HG03280 (cell line): ENCODE results near the gene PTCHD1.

ENCODE experiments used
- ATAC-seq: cut with Tn5 transposase; IDR thresholded peaks from one replicate; pipeline ENCODE4 v1.9.1; 2021; ENCODE audit warnings: mild to moderate bottlenecking, moderate library complexity; ENCODE audit not compliant: unreplicated experiment

The PTCHD1 gene

DNA sequence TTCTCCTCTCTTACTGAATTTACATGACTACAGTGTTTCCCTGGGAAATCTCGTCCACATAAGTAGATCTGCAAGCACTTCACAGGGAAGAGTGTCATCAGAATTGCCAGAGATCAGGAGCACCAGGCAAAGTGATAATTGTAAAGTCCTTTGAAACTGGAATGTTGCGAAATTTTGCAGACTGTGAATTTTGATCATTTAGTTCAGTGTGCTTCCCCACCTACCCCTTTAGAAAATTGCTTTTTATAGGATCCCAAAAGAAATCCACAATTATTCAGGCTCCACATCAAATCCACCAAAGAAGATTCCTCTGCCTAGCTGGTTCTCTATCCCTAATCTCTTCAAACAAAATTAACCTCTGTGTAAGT is 10.2 kb downstream of the PTCHD1 start:
- no peak for ATAC-seq

DNA sequence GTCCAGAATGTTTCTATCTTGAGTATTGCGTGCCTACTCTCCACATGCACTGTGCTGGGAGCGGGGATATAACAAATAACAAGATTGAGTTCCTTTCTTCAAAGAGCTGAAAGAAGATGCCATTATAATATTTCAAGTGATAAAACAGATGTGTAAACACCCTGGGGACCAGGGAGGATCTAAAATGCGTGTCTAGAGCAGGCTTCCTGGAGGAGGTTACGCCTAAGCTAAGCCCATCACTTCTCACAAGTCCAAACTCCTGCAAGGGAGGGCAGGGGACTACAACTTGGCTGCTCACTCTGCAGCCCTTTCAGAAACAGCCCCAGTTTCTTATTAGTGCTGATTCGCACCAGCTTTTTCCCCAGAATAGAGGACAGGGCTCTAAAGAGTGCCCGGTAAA is 21.5 kb downstream of the PTCHD1 start:
- ATAC-seq: no peak

GRCh38 chrX:23364416-23364815 is 29.8 kb downstream of the PTCHD1 start:
- ATAC-seq: no peak

- no peak for ATAC-seq
Observed at GRCh38 chrX:23365541-23365940, 30.9 kb downstream of the PTCHD1 start.

GRCh38 chrX:23366914-23367313 is 32.3 kb downstream of the PTCHD1 start:
- no peak for ATAC-seq

GRCh38 chrX:23369027-23369426 is 34.4 kb downstream of the PTCHD1 start:
- ATAC-seq: no peak

- no peak for ATAC-seq
Observed at GRCh38 chrX:23372220-23372902, 37.7 kb downstream of the PTCHD1 start.

DNA sequence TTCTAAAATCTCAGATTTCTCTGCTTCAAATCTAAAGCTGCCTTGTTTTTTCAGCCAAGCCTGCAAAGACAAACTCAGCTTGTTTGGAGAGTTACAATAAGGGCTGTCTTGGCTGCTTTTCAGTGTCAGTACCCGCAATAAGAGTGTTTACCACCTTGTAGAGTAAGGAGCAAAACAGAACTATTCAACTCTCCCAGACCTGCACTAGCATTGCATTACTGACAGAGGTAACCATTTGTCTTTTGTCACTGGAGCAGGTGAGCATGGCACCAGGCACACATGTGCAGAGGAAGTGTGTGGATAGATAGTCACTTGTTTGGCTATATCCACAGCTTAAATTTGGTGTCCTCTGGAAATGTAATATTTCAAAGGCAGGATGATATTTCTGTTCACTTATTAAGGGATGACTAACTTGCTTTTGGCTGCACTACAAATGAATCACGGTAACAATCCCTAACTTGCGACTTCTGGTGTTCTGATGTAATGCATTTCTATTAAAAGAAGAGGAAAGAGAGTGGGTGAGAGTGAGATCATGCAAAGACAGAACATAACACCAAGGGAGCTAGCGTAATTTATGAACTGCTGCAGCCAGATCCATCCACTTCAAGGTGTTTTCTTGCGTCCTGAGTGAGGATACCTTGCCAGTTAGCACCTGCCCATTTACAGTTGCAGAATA is 38.6 kb downstream of the PTCHD1 start:
- no peak for ATAC-seq

GRCh38 chrX:23374291-23374690 is 39.6 kb downstream of the PTCHD1 start:
- ATAC-seq: no peak

GRCh38 chrX:23376581-23376980 is 41.9 kb downstream of the PTCHD1 start:
- ATAC-seq: no peak

GRCh38 chrX:23380581-23380980 is 45.9 kb downstream of the PTCHD1 start:
- no peak for ATAC-seq

DNA sequence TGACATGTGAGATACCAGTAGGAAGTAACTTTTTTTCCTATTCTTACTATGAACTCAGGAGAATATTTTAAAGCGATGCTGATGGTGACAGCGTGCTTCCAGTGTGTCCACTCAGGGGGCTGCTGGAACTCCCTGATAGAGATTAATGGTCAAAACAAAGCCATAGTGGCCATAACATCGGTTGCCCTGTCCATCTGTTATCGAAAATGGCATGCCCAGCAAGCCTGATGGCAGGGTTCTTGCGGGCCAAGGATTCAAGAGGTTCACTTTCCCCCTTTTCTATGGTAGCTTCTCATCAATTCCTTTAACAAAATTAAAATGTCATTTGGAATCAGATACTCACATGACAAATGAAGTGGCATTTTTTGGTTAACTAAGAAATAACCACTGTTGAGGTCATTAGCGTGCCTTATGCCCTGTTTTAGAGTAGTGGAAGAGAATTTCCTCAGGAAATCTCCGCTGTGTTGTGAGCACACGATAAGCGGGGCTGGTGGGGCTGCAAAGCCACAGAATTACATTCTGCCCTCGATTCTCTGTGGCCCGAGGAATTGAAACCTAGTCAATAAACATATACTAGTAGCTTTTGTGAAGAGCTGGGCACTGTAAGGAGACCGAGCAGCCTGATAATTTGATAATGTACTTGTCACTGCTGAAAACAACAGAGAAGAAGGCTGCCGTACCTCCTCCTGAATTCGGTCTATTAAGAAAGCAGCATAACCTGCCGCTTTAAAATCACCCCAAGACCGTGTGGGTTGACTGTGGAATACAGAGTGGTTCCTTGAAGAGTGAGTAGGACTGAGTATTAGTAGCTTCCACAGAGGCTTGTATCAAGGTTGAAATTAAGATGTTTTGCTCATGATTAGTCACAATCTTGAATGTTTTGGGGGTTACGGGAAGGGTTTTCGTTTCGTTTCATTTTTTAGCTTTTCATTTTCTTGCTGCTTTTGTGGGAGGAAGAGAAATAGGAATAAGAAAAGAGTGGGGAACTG is 46.7 kb downstream of the PTCHD1 start:
- no peak for ATAC-seq

DNA sequence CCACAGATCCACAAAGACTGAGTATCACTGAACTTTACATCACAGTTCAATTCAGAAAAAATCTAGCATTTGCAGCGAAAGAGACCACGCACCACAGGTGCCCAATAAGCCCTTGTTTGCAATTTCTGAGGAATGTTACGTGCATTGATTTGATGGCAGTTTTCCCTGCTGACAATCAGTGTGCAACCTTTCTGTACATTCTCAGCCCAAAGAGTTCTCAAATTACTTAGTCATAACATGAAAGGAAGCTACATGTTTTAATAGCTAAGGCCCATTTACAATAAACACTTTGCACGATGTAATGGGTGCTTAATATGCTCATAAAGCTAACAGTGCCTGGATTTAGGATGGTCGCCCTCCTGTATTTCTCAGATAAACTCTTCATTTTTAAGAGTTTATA is 47.9 kb downstream of the PTCHD1 start:
- ATAC-seq: no peak

- ATAC-seq: no peak
Observed at GRCh38 chrX:23383411-23383810, 48.8 kb downstream of the PTCHD1 start.

DNA sequence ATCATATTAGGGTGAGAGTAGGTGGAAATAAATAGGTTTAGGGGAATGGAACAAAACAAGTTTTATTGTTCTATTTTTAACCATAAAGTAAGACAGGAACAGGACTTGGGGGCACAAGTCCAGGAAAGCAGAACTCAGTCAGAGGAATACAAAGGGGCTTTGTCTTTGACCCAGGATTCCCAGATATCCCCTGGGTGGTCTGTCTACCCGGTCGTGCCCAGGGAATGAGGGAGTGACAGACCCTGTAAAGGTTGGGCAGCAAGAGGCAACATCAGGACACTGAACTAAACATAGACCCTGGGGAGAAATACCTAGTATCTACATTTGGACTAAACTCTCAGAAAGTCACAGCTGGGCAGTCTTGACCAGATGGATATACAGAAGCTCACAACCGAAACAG is 50.6 kb downstream of the PTCHD1 start:
- ATAC-seq: no peak

DNA sequence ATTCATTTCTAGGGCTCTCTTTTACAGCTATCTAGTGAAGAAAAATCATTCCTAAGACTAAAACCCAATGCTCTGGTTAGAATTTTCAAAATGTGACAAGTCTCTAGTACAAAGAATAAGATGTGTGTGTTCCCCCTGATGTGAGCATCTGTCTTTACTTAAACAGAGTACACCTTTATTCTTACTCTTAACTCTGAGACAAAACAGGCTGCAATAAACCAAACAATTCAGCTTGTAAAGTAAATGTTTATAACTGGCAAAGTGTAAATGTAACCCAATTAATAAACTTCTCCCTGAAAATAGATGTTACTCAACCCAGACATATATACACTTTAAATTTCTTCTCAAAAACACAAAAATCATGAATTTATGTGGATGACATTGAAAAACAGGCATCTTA is 51.6 kb downstream of the PTCHD1 start:
- ATAC-seq: no peak

GRCh38 chrX:23386726-23387125 is 52.1 kb downstream of the PTCHD1 start:
- ATAC-seq: no peak

DNA sequence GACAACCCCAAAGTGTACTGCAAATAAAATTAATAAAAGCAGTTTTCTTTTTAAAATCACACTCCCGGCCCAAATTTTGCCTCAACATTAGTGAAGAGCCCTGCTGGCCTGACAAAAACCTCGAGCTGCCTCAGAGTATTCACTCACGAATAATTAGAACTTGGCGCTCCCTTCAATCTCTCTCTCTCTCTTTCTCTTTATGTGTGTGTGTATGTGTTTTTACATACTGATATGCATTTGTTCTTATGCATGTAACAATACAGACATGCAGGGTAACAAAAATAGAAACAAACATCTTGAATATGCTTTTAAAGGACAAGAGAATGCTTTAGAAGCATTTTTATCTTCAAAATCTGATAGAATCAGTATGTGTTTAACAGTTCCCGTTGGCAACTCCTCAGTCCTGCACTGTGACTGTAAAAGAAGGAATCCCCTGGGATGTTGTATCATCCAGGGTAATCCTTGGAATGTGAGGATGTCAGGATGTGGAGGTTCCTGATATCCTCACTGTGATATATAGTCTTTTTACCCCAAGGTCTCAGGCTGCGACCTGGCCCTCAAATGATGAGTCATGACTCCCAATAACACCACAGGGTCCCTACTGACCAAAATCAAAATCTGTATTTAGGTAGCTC is 53.0 kb downstream of the PTCHD1 start:
- ATAC-seq: no peak

GRCh38 chrX:23389196-23389792 is 54.6 kb downstream of the PTCHD1 start:
- no peak for ATAC-seq

GRCh38 chrX:23390979-23391378 is 56.3 kb downstream of the PTCHD1 start:
- ATAC-seq: no peak

DNA sequence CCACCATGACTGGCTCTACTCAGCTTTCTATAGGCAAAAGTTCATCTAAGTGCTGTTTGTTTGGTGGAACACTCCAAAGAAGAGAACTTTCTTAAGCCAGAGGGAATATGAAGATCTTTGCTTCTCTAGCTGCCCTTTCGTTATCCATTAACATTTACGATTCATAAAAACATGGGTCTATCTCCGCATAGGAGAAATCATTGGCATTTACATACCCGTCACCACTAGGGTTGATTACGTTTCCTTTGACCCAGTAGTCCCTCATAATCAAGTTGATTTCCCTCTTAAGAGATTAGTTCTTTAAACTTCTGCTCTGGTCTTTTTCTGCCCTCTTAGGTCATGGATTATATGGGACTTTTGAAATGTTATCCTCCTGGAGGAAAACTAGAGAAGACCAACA is 57.5 kb downstream of the PTCHD1 start:
- no peak for ATAC-seq
